ENCODE measurements around the gene DENR. TPM values are rescaled to one million over a fixed set of nuclear protein-coding genes. Genes with fewer than 3 reads are reported as not detected.
"Not testable (repeated sequence)": the region's sequence is repeated elsewhere in the genome, so short reads cannot be mapped to it uniquely, and the experiment has no call there.

Gene DENR
- total RNA-seq, 1 donor from 2014 or later: 18.2 TPM

DNA sequence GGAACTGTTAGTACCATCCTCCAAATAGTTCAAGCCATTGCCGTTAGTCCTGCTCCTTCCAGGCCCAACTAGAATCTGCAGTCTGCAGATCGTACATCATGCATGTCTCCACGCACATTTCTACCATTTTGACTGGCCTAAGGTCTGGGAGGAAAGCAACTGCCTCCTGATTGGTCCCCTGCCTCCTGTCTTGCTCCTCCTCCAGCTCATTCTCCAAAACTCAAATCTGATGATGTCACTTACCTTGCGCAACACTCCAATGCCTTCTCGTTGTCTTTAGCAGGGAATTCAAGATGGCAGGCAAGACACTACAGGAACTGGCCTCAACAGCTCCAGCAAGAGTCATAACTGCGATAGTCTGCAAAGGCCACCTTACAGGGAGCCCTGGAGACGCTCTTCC, 12.3 kb upstream of the DENR start:
- no peaks in the 10 kb centered on the region for H3K27me3 ChIP-seq
- H3K36me3 ChIP-seq: no peaks in the 10 kb centered on the region
- intact Hi-C loops (cut with DNase I): no loop called here
- TF ChIP-seq, protein P1, sequence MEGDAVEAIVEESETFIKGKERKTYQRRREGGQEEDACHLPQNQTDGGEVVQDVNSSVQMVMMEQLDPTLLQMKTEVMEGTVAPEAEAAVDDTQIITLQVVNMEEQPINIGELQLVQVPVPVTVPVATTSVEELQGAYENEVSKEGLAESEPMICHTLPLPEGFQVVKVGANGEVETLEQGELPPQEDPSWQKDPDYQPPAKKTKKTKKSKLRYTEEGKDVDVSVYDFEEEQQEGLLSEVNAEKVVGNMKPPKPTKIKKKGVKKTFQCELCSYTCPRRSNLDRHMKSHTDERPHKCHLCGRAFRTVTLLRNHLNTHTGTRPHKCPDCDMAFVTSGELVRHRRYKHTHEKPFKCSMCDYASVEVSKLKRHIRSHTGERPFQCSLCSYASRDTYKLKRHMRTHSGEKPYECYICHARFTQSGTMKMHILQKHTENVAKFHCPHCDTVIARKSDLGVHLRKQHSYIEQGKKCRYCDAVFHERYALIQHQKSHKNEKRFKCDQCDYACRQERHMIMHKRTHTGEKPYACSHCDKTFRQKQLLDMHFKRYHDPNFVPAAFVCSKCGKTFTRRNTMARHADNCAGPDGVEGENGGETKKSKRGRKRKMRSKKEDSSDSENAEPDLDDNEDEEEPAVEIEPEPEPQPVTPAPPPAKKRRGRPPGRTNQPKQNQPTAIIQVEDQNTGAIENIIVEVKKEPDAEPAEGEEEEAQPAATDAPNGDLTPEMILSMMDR (IDR thresholded peaks at IDR 0.05): no peak
- TF ChIP-seq POLR2A (IDR thresholded peaks at IDR 0.05): no peak
- TF ChIP-seq POLR2AphosphoS5 (IDR thresholded peaks at IDR 0.05; ENCODE audit: insufficient read depth in 1 of 2, low read depth in 1 of 2): no peak
- no peaks in the 10 kb centered on the region for H3K9me3 ChIP-seq
- H3K27ac ChIP-seq: no peak overlapping the region
- DNase-seq (ENCODE audit: extremely low spot score in 2 of 2): no peak
- H3K4me3 ChIP-seq: no peak overlapping the region
- H3K4me1 ChIP-seq: no peaks in the 10 kb centered on the region

DNA sequence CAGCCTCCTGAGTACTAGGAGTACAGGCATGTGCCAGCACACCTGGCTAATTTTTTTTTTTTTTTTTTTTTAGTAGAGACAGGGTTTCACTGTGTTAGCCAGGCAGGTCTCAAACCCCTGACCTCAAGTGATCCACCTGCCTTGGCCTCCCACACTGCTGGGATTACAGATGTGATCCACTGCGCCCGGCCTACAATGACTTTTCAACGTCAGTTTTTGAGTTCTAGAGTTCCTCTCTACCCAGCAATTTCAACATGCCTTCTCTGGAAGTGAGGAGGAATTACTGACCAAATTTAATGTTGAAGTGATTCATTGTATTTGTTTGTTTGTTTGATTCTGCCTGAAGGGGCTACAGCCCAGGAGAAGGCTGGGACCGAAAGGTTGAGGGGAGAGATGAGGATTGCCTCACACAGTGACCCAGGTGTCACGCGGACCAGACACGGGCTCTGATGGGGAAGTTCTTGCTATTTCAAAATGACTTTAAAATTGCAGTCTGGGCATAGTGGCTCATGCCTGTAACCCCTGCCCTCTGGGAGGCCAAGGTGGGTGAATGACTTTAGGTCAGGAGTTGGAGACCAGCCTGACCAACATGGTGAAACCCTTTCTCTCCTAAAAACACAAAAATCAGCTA, 8.6 kb upstream of the DENR start:
- no peak for TF ChIP-seq POLR2AphosphoS5 (IDR thresholded peaks at IDR 0.05; ENCODE audit: insufficient read depth in 1 of 2, low read depth in 1 of 2)
- no peaks in the 10 kb centered on the region for H3K9me3 ChIP-seq
- intact Hi-C loops (cut with DNase I): no loop called here
- no peak overlapping the region for H3K27ac ChIP-seq
- H3K27me3 ChIP-seq: no peaks in the 10 kb centered on the region
- H3K4me1 ChIP-seq: no peaks in the 10 kb centered on the region
- DNase-seq (ENCODE audit: extremely low spot score in 2 of 2): no peak
- no peak overlapping the region for H3K4me3 ChIP-seq
- H3K36me3 ChIP-seq: no peaks in the 10 kb centered on the region

DNA sequence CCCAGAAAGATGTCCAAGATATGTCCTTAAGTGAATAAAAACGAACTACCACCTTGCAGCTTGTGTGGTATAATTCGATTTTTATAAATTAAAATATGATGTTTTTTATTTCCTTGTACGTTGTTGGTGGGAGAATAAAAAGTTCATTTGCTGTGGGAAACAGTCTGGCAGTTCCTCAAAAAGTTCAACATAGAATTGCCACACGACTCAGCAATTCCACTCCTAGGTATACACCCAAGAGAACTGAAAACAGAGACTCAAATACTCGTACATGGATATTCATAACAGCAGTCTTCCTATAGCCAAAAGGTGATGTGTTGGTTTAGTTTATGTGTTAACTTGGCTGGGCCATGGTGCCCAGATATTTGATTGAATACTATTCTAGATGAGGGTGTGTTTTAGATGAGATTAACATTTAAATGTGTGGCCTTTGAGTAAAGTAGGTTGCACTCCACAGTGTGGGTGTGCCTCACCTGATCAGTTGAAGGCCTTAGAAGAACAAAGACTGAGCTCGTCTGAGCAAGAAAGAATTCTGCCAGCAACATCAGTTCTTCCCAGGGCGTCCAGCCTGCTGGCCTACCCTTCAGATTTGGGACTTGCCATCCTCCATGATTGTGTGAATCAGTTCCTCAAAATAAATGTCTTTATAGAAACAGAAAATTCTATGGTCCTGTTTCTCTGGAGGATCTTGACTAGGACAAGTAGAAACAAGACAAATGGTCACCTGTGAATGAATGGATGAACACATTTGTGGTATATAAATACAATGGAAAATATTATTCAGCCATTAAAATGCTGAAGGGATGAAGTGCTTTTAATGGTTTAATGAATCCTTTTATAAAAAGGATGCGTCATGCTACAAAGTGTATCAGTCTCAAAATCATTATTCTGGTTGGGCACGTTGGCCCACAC, 5.1 kb upstream of the DENR start:
- Histone ChIP-seq H3K4me3 (no peak overlapping the region), H3K27me3 (no peaks in the 10 kb centered on the region), H3K4me1 (no peaks in the 10 kb centered on the region), H3K27ac (no peak overlapping the region), H3K36me3 (no peaks in the 10 kb centered on the region), H3K9me3 (no peaks in the 10 kb centered on the region)
- intact Hi-C loops (cut with DNase I): no loop called here
- DNase-seq (ENCODE audit: extremely low spot score in 2 of 2): no peak
- TF ChIP-seq, protein P1 (IDR thresholded peaks at IDR 0.05): no peak

DNA sequence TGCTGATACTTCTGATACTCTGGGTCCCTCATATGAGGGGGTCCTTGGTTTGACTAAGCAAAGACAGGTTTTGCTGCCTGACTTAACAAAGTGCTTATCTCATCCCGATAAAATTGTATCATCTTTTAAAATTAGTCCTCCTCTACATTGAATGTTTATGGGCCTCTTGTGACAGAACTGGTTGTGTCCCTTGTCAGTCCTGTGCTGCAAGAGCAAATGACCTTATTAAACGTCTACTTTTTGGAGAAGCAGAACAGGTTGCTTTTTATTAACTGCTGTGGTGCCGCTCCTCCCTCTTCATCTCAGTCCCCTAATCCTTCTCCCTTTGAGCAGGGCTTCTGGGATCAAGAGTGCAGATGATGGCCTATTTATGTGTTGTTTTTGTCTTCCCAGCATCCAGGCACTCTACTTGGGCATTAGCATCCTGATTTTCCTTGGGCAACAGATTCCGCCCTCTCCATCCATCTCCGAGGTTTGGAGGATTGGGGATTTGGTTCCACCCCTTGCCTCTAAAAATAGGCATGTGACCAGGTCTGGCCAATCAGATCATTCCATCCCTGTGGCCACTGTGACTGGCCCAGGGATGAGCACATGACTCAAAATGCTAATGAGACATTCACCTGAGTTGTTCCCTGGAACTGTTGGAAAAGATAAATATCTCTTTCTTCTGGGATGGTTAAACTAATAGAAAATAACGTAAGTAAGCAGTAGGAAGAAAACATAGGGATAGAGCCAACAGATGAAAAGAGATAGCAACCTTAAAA, 2.9 kb upstream of the DENR start:
- H3K27me3 ChIP-seq: no peaks in the 10 kb centered on the region
- no peak overlapping the region for H3K27ac ChIP-seq
- no peaks in the 10 kb centered on the region for H3K9me3 ChIP-seq
- intact Hi-C loops (cut with DNase I): no loop called here
- no peak for DNase-seq (ENCODE audit: extremely low spot score in 2 of 2)
- no peak overlapping the region for H3K4me3 ChIP-seq
- peaks cover 0 to 7% of the 10 kb centered on the region in 2 donors for H3K36me3 ChIP-seq
- no peak for TF ChIP-seq POLR2A (IDR thresholded peaks at IDR 0.05)
- peaks cover 18% of the 10 kb centered on the region for H3K4me1 ChIP-seq

DNA sequence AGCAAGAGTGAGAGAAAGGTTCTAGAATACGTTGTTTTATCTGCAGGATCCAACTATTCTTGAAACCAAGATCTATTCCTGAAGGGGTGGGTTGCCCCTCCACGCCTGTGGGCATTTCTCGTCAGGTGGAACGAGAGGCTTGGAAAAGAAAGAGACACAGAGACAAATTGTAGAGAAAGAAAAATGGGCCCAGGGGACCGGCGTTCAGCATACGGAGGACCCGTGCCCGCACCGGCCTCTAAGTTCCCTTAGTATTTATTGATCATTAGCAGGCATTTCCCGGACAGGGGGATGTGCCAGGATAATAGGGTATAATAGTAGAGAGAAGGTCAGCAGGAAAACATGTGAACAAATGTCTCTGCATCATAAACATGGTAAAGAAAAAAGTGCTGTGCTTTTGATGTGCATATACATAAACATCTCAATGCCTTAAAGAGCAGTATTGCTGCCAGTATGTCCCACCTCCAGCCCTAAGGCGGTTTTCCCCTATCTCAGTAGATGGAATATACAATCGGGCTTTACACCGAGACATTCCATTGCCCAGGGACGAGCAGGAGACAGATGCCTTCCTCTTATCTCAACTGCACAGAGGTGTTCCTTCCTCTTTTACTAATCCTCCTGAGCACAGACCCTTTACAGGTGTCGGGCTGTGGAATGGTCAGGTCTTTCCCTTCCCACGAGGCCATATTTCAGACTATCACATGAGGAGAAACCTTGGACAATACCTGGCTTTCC, 1.7 kb upstream of the DENR start:
- H3K27me3 ChIP-seq; DNase-seq (ENCODE audit: extremely low spot score in 2 of 2); H3K4me3 ChIP-seq; H3K9me3 ChIP-seq; H3K27ac ChIP-seq; intact Hi-C loops (cut with DNase I): not testable (repeated sequence)
- H3K36me3 ChIP-seq: peaks cover 0 to 13% of the 10 kb centered on the region in 2 donors
- H3K4me1 ChIP-seq: peaks cover 21% of the 10 kb centered on the region

DNA sequence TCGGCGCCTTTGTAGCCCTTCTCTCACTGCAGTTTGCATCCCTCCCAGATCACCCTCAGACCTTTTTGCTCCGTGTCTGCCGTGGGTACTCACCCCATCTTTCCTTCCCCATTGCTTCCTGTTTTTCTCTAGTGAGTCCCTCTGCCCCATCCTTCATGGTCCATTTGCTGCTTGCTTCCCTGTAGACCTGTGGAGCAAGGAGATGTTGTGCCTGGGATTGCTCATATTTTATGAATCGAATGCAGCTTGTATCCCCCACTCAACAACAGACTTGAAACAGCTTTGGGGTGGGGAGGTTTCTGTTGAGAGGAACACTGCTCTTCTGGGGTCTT, 661 bp downstream of the DENR start:
- peak overlapping the region; percentile 89 for H3K27ac ChIP-seq
- no peaks in the 10 kb centered on the region for H3K27me3 ChIP-seq
- intact Hi-C loops (cut with DNase I): loop anchor here (2.0 kb wide), 1 partner anchor 114 kb away; no protein-coding TSS in a partner anchor
- TF ChIP-seq POLR2AphosphoS5 (IDR thresholded peaks at IDR 0.05; ENCODE audit: insufficient read depth in 1 of 2, low read depth in 1 of 2) (no peak), POLR2A (IDR thresholded peaks at IDR 0.05) (no peak)
- TF ChIP-seq, protein P1 (IDR thresholded peaks at IDR 0.05): no peak
- H3K36me3 ChIP-seq: peaks cover 0 to 25% of the 10 kb centered on the region in 2 donors
- H3K9me3 ChIP-seq: no peaks in the 10 kb centered on the region
- peaks cover 21% of the 10 kb centered on the region for H3K4me1 ChIP-seq
- no peak for DNase-seq (ENCODE audit: extremely low spot score in 2 of 2)
- H3K4me3 ChIP-seq: peak overlapping the region; percentile 75 to 87

Data from vagina (tissue), 2 donors.